Measurements from ENCODE around the gene VCAN. TPM values are rescaled to one million over a fixed set of nuclear protein-coding genes. Genes with fewer than 3 reads are reported as not detected.
"Not testable (repeated sequence)": the region's sequence is repeated elsewhere in the genome, so short reads cannot be mapped to it uniquely, and the experiment has no call there.

The VCAN gene
- 100 to 1,000 TPM; 305 to 366 (median 362) TPM for polyA plus RNA-seq (ENCODE audit: insufficient read length in 3 of 3)
- long read RNA-seq, donor 1, full-length matches to known transcripts, result 39 of 70 reads
- long read RNA-seq, donor 1, partial matches to known transcripts, result 31 of 70 reads
- long read RNA-seq, donor 1, other reads (novel, unspliced or antisense), result 0 of 70 reads
- long read RNA-seq, donor 2, full-length matches to known transcripts, result 48 of 109 reads
- long read RNA-seq, donor 2, partial matches to known transcripts, result 61 of 109 reads
- long read RNA-seq, donor 2, other reads (novel, unspliced or antisense), result 0 of 109 reads
- long read RNA-seq, donor 3, full-length matches to known transcripts, result 43 of 85 reads
- long read RNA-seq, donor 3, partial matches to known transcripts, result 42 of 85 reads
- long read RNA-seq, donor 3, other reads (novel, unspliced or antisense), result 0 of 85 reads
- long read RNA-seq, donor 4, full-length matches to known transcripts, result 29 of 100 reads
- long read RNA-seq, donor 4, partial matches to known transcripts, result 71 of 100 reads
- long read RNA-seq, donor 4, other reads (novel, unspliced or antisense), result 0 of 100 reads
- long read RNA-seq, donor 5, full-length matches to known transcripts, result 35 of 43 reads
- long read RNA-seq, donor 5, partial matches to known transcripts, result 8 of 43 reads
- long read RNA-seq, donor 5, other reads (novel, unspliced or antisense), result 0 of 43 reads
- long read RNA-seq, donor 6, full-length matches to known transcripts, result 81 of 96 reads
- long read RNA-seq, donor 6, partial matches to known transcripts, result 15 of 96 reads
- long read RNA-seq, donor 6, other reads (novel, unspliced or antisense), result 0 of 96 reads
- long read RNA-seq, donor 7, full-length matches to known transcripts, result 96 of 159 reads
- long read RNA-seq, donor 7, partial matches to known transcripts, result 63 of 159 reads
- long read RNA-seq, donor 7, other reads (novel, unspliced or antisense), result 0 of 159 reads
- long read RNA-seq, donor 8, full-length matches to known transcripts, result 31 of 52 reads
- long read RNA-seq, donor 8, partial matches to known transcripts, result 21 of 52 reads
- long read RNA-seq, donor 8, other reads (novel, unspliced or antisense), result 0 of 52 reads
- long read RNA-seq, donor 9, full-length matches to known transcripts, result 81 of 122 reads
- long read RNA-seq, donor 9, partial matches to known transcripts, result 41 of 122 reads
- long read RNA-seq, donor 9, other reads (novel, unspliced or antisense), result 0 of 122 reads
- long read RNA-seq, donor 10, full-length matches to known transcripts, result 79 of 239 reads
- long read RNA-seq, donor 10, partial matches to known transcripts, result 160 of 239 reads
- long read RNA-seq, donor 10, other reads (novel, unspliced or antisense), result 0 of 239 reads
- long read RNA-seq, donor 11, full-length matches to known transcripts, result 64 of 106 reads
- long read RNA-seq, donor 11, partial matches to known transcripts, result 42 of 106 reads
- long read RNA-seq, donor 11, other reads (novel, unspliced or antisense), result 0 of 106 reads
- long read RNA-seq, donor 12, full-length matches to known transcripts, result 75 of 122 reads
- long read RNA-seq, donor 12, partial matches to known transcripts, result 47 of 122 reads
- long read RNA-seq, donor 12, other reads (novel, unspliced or antisense), result 0 of 122 reads
- long read RNA-seq, donor 13, full-length matches to known transcripts, result 34 of 49 reads
- long read RNA-seq, donor 13, partial matches to known transcripts, result 15 of 49 reads
- long read RNA-seq, donor 13, other reads (novel, unspliced or antisense), result 0 of 49 reads
- long read RNA-seq, donor 14, full-length matches to known transcripts, result 156 of 306 reads
- long read RNA-seq, donor 14, partial matches to known transcripts, result 150 of 306 reads
- long read RNA-seq, donor 14, other reads (novel, unspliced or antisense), result 0 of 306 reads
- long read RNA-seq, donor 15, full-length matches to known transcripts, result 54 of 66 reads
- long read RNA-seq, donor 15, partial matches to known transcripts, result 12 of 66 reads
- long read RNA-seq, donor 15, other reads (novel, unspliced or antisense), result 0 of 66 reads
- long read RNA-seq, donor 16, full-length matches to known transcripts, result 64 of 96 reads
- long read RNA-seq, donor 16, partial matches to known transcripts, result 32 of 96 reads
- long read RNA-seq, donor 16, other reads (novel, unspliced or antisense), result 0 of 96 reads

GRCh38 chr5:83471405-83472212 is at the start of gene VCAN:
Gene VCAN (plus strand): TSS chr5:83471744. CDS start chr5:83483519, 11,775 bp downstream.
- peak; percentile 87 for DNase-seq

GRCh38 chr5:83422284-83422683 is 49.3 kb upstream of the VCAN start:
- DNase-seq, result no peak

- DNase-seq, result no peak
Observed at GRCh38 chr5:83426855-83427254, 44.7 kb upstream of the VCAN start.

GRCh38 chr5:83428126-83428525 is 43.4 kb upstream of the VCAN start:
- no peak for DNase-seq

- no peak for DNase-seq
Observed at GRCh38 chr5:83428890-83429289, 42.7 kb upstream of the VCAN start.

GRCh38 chr5:83430130-83431010 is 41.2 kb upstream of the VCAN start:
- DNase-seq, result peak; percentile 60

- no peak for DNase-seq
Observed at GRCh38 chr5:83433891-83434290, 37.7 kb upstream of the VCAN start.

- no peak for DNase-seq
Observed at GRCh38 chr5:83434946-83435345, 36.6 kb upstream of the VCAN start.

- no peak for DNase-seq
Observed at GRCh38 chr5:83436276-83436675, 35.3 kb upstream of the VCAN start.

GRCh38 chr5:83437697-83438096 is 33.8 kb upstream of the VCAN start:
- DNase-seq, result not testable (repeated sequence)

GRCh38 chr5:83440826-83441225 is 30.7 kb upstream of the VCAN start:
- no peak for DNase-seq

GRCh38 chr5:83441747-83442146 is 29.8 kb upstream of the VCAN start:
- DNase-seq, result no peak

- DNase-seq, result no peak
Observed at GRCh38 chr5:83443534-83443933, 28.0 kb upstream of the VCAN start.

GRCh38 chr5:83444445-83444844 is 27.1 kb upstream of the VCAN start:
- DNase-seq, result no peak

- no peak for DNase-seq
Observed at GRCh38 chr5:83446253-83446947, 25.1 kb upstream of the VCAN start.

- DNase-seq, result no peak
Observed at GRCh38 chr5:83447533-83447932, 24.0 kb upstream of the VCAN start.

GRCh38 chr5:83450183-83450966 is 21.2 kb upstream of the VCAN start:
- DNase-seq, result no peak
